HCT116 (cell line): ENCODE results near the gene ITGBL1. TPM values are rescaled to one million over a fixed set of nuclear protein-coding genes. Genes with fewer than 3 reads are reported as not detected.

Experiments
- ATAC-seq: fragments of 200-7000 bp; cut with Tn5 transposase; 2 replicates; pipeline ENCODE4 v1.9.1; 2020; ENCODE audit warnings: mild to moderate bottlenecking, moderate library complexity
- BruUV-seq: library from RNA; stranded (reverse); fragments of 400-500 nt; replicated peaks from 2 replicates; lab custom pipeline; 2021; lab: Mats Ljungman, UMichigan
- CTCF ChIA-PET: fragments of 300-600 bp; sonication (Branson Sonifier 250); formaldehyde crosslinking; loops from one replicate; lab custom pipeline; 2021; ENCODE audit warnings: antibody characterized with exemption; lab: Charles Lee
- POLR2A ChIA-PET: fragments of 300-600, 350-600 bp; sonication (Branson Sonifier 250); formaldehyde crosslinking; loops from one replicate; lab custom pipeline; 2021; ENCODE audit warnings: antibody characterized with exemption; lab: Charles Lee
- RAD21 ChIA-PET, 2 experiments: fragments of 300-600 bp; sonication (Branson Sonifier 250); formaldehyde crosslinking; loops; one replicate each; lab custom pipeline; 2023; ENCODE audit warnings: low total read pairs in 2 of 2; ENCODE audit not compliant: uncharacterized antibody in 2 of 2, unreplicated experiment in 2 of 2, low non-redundant PET in 1 of 2; lab: Charles Lee
- DNase-seq: peaks from one replicate; pipeline ENCODE4 v3.0.0-alpha.2; 2010; ENCODE audit warnings: low read depth, low spot score
- H2AFZ ChIP-seq: fragments of 200-600 bp; shearing (Covaris generic), sonication (generic); 2 replicates; pipeline ENCODE4 v1.6.1; 2017; ENCODE audit warnings: low read depth, mixed run types, mixed read lengths, antibody characterized with exemption, low read length; ENCODE audit not compliant: poor library complexity, severe bottlenecking
- H3K27ac ChIP-seq: 2 replicates; pipeline ENCODE4 v1.5.1; 2012; ENCODE audit warnings: low read depth, low read length
- H3K27me3 ChIP-seq: fragments of 200-600 bp; sonication (generic); 2 replicates; pipeline ENCODE4 v1.6.1; 2016; ENCODE audit warnings: mixed run types, low read length, mixed read lengths; ENCODE audit not compliant: insufficient read depth
- H3K36me3 ChIP-seq, 2 experiments: fragments of 200-500 bp in 1 of 2; fragments of 200-600 bp in 1 of 2; sonication (Bioruptor generic) in 1 of 2; sonication (generic) in 1 of 2; 2 replicates each; pipeline versions ENCODE4 v1.5.1 to v1.6.1; 2014 to 2016; ENCODE audit warnings: low read length in 2 of 2, inconsistent platforms in 1 of 2, mixed read lengths in 1 of 2, mixed run types in 1 of 2; ENCODE audit not compliant: insufficient read depth in 2 of 2, control insufficient read depth in 1 of 2
- H3K4me1 ChIP-seq, 2 experiments: fragments of 200-600 bp in 1 of 2; sonication (generic) in 1 of 2; 2 replicates each; pipeline versions ENCODE4 v1.5.1 to v1.6.1; 2012 to 2017; ENCODE audit warnings: low read length in 2 of 2, inconsistent platforms in 1 of 2, mild to moderate bottlenecking in 1 of 2, mixed read lengths in 1 of 2, mixed run types in 1 of 2, moderate library complexity in 1 of 2; ENCODE audit not compliant: insufficient read depth in 2 of 2, control insufficient read depth in 1 of 2
- H3K4me2 ChIP-seq: fragments of 200-600 bp; sonication (generic); 2 replicates; pipeline ENCODE4 v1.6.1; 2017; ENCODE audit warnings: mixed run types, low read length, mixed read lengths
- H3K4me3 ChIP-seq, 2 experiments: fragments of 200-600 bp in 1 of 2; sonication (generic) in 1 of 2; replicated peaks in 1 of 2; 2 replicates each; pipeline ENCODE4 v1.5.1; 2011 to 2016; ENCODE audit warnings: low read length in 2 of 2, control low read depth in 1 of 2, low read depth in 1 of 2, mild to moderate bottlenecking in 1 of 2, mixed read lengths in 1 of 2, mixed run types in 1 of 2
- H3K79me2 ChIP-seq: fragments of 200-600 bp; sonication (generic); 2 replicates; pipeline ENCODE4 v1.6.1; 2017; ENCODE audit warnings: mild to moderate bottlenecking, mixed run types, low read length, moderate library complexity, mixed read lengths; ENCODE audit not compliant: insufficient read depth
- H3K9ac ChIP-seq: fragments of 200-600 bp; sonication (generic); 2 replicates; pipeline ENCODE4 v1.6.1; 2016; ENCODE audit warnings: low read length, mixed read lengths
- H3K9me2 ChIP-seq: fragments of 200-600 bp; sonication (generic), shearing (Covaris generic); 2 replicates; pipeline ENCODE4 v1.6.1; 2017; ENCODE audit warnings: mixed run types, mild to moderate bottlenecking, moderate library complexity; ENCODE audit not compliant: insufficient read depth
- H3K9me3 ChIP-seq, 2 experiments: fragments of 200-500 bp in 1 of 2; fragments of 200-600 bp in 1 of 2; sonication (Bioruptor generic) in 1 of 2; sonication (generic) in 1 of 2; 2 replicates each; pipeline ENCODE4 v1.6.1; 2014 to 2017; ENCODE audit warnings: low read length in 2 of 2, mixed read lengths in 2 of 2, inconsistent platforms in 1 of 2, low read depth in 1 of 2, mild to moderate bottlenecking in 1 of 2, mixed run types in 1 of 2, moderate library complexity in 1 of 2; ENCODE audit not compliant: control insufficient read depth in 1 of 2, insufficient read depth in 1 of 2
- H4K20me1 ChIP-seq: fragments of 200-600 bp; sonication (generic), shearing (Covaris generic); 2 replicates; pipeline ENCODE4 v1.6.1; 2017; ENCODE audit warnings: mixed run types, mild to moderate bottlenecking, moderate library complexity; ENCODE audit not compliant: insufficient read depth
- ATF3 ChIP-seq: IDR thresholded peaks from 2 replicates; pipeline ENCODE4 v1.6.1; 2012
- CBX3 ChIP-seq: IDR thresholded peaks from 2 replicates; pipeline ENCODE4 v1.6.1; 2012; ENCODE audit warnings: low read depth
- CTCF ChIP-seq, 3 experiments: fragments of 200-600 bp in 1 of 3; sonication (generic) in 1 of 3; IDR thresholded peaks in 2 of 3; conservative IDR thresholded peaks in 1 of 3; 2 replicates each; pipeline ENCODE4 v1.5.1; 2012 to 2017; ENCODE audit warnings: low read depth in 2 of 3, low read length in 2 of 3, antibody characterized with exemption in 1 of 3, borderline replicate concordance in 1 of 3, control low read depth in 1 of 3, mild to moderate bottlenecking in 1 of 3, mixed read lengths in 1 of 3, mixed run types in 1 of 3, moderate library complexity in 1 of 3; ENCODE audit not compliant: insufficient read depth in 1 of 3
- EGR1 ChIP-seq: IDR thresholded peaks from 2 replicates; pipeline ENCODE4 v1.6.1; 2012; ENCODE audit warnings: low read depth
- ELF1 ChIP-seq: IDR thresholded peaks from 2 replicates; pipeline ENCODE4 v1.6.1; 2012; ENCODE audit warnings: low read depth, borderline replicate concordance
- EZH2 ChIP-seq: fragments of 200-600 bp; sonication (generic); IDR thresholded peaks from 2 replicates; pipeline ENCODE4 v1.6.1; 2017; ENCODE audit warnings: antibody characterized with exemption, mixed run types
- EZH2phosphoT487 ChIP-seq: fragments of 200-600 bp; IDR thresholded peaks from 2 replicates; pipeline ENCODE4 v1.6.1; 2018; ENCODE audit warnings: antibody characterized with exemption, borderline replicate concordance
- FOSL1 ChIP-seq: IDR thresholded peaks from 2 replicates; pipeline ENCODE4 v1.6.1; 2012; ENCODE audit warnings: low read depth
- JUND ChIP-seq: IDR thresholded peaks from 2 replicates; pipeline ENCODE4 v1.6.1; 2012
- POLR2A ChIP-seq: IDR thresholded peaks from 2 replicates; pipeline ENCODE4 v1.7.0; 2011; ENCODE audit warnings: borderline replicate concordance; ENCODE audit not compliant: insufficient read depth, insufficient read length; ENCODE audit errors: extremely low read depth
- POLR2AphosphoS5 ChIP-seq: IDR thresholded peaks from 2 replicates; pipeline ENCODE4 v1.6.1; 2011; ENCODE audit warnings: mild to moderate bottlenecking, low read depth, low read length, moderate library complexity
- RAD21 ChIP-seq: IDR thresholded peaks from 2 replicates; pipeline ENCODE4 v1.6.1; 2012; ENCODE audit warnings: low read depth, mild to moderate bottlenecking
- SP1 ChIP-seq: IDR thresholded peaks from 2 replicates; pipeline ENCODE4 v1.6.1; 2012; ENCODE audit warnings: low read depth
- SRF ChIP-seq: IDR thresholded peaks from 2 replicates; pipeline ENCODE4 v1.6.1; 2012; ENCODE audit warnings: low read depth
- TCF7L2 ChIP-seq: IDR thresholded peaks from 2 replicates; pipeline ENCODE4 v1.7.0; 2011; ENCODE audit warnings: borderline replicate concordance, inconsistent platforms; ENCODE audit not compliant: insufficient read depth, insufficient read length; ENCODE audit errors: extremely low read depth
- YY1 ChIP-seq: IDR thresholded peaks from 2 replicates; pipeline ENCODE4 v1.6.1; 2011; ENCODE audit warnings: low read length, low read depth, moderate library complexity, mild to moderate bottlenecking; ENCODE audit not compliant: insufficient replicate concordance; ENCODE audit errors: extremely low read depth
- ZNF274 ChIP-seq: fragments of 200-500 bp; sonication (Bioruptor generic); IDR thresholded peaks from 2 replicates; pipeline ENCODE4 v1.6.1; 2014; ENCODE audit warnings: mild to moderate bottlenecking, low read depth, low read length, inconsistent platforms
- intact Hi-C: fragments of 100-400 bp; cut with micrococcal nuclease; formaldehyde crosslinking; loops from 2 replicates; pipeline ENCODE4 v1.10.0; 2022
- total RNA-seq: library from RNA; stranded (reverse); gene quantifications from one replicate; pipeline ENCODE4 v1.2.1, GENCODE V29; 2021; ENCODE audit not compliant: unreplicated experiment

Gene ITGBL1
- total RNA-seq, 1 experiment from 2014 or later: 0.66 TPM

DNA sequence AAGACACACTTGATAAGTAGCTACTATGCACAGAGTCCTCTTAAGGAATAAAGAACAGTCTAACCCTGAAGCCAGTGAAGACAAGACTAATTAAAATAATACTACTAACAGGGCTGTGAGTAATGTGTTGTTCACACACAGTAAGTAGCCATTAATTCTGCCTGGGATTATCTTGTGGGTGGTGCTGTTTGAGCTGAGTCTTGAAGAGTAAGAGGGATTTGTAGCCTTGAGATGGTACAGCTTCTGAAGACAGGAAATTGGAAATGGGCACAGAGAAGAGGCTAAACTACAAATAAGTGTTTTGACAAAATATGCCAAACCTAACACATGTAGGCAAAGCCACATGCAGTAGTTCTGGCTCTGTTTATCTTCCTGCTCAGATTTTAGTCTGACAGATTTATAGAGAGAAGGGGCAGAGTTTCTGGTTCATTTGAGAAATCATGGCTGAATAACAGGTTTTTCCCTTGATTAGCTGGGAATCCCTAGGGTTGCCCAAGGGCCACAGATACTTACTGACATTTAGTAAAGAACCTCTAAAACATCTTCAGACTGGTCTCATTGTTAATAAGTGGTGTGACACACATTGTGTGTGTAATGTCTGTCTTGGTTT is 38.0 kb downstream of the ITGBL1 start:
- H3K27me3 ChIP-seq: no peaks in the 10 kb centered on the region
- no peak overlapping the region for H3K4me3 ChIP-seq
- no peak overlapping the region for H3K27ac ChIP-seq
- H3K9ac ChIP-seq: no peak overlapping the region
- no peak overlapping the region for H2AFZ ChIP-seq
- intact Hi-C loops: no loop called here
- ChIA-PET POLR2A (no interaction called here), RAD21 (no interaction called here), CTCF (no interaction called here)
- no peaks in the 10 kb centered on the region for H3K36me3 ChIP-seq
- H3K9me3 ChIP-seq: no peaks in the 10 kb centered on the region; a peak in 1 of 4 replicates
- no TSS peak for BruUV-seq
- DNase-seq (no peak), ATAC-seq (no peak)
- no peaks in the 10 kb centered on the region for H3K4me1 ChIP-seq
- no peaks in the 10 kb centered on the region for H4K20me1 ChIP-seq
- no peaks in the 10 kb centered on the region for H3K9me2 ChIP-seq
- H3K79me2 ChIP-seq: no peaks in the 10 kb centered on the region
- TF ChIP-seq CBX3 (no peak), ZNF274 (no peak), JUND (no peak), SRF (no peak), ELF1 (no peak), CTCF (IDR thresholded peaks at IDR 0.05 in 2 of 3, conservative IDR thresholded peaks at IDR 0.05 in 1 of 3; ENCODE audit: borderline replicate concordance in 1 of 3, insufficient read depth in 1 of 3, low read depth in 2 of 3, low read length in 2 of 3) (no peak), EZH2phosphoT487 (no peak)
- H3K4me2 ChIP-seq: peak overlapping the region; percentile 12; the same call in 1 of the 2 replicates

DNA sequence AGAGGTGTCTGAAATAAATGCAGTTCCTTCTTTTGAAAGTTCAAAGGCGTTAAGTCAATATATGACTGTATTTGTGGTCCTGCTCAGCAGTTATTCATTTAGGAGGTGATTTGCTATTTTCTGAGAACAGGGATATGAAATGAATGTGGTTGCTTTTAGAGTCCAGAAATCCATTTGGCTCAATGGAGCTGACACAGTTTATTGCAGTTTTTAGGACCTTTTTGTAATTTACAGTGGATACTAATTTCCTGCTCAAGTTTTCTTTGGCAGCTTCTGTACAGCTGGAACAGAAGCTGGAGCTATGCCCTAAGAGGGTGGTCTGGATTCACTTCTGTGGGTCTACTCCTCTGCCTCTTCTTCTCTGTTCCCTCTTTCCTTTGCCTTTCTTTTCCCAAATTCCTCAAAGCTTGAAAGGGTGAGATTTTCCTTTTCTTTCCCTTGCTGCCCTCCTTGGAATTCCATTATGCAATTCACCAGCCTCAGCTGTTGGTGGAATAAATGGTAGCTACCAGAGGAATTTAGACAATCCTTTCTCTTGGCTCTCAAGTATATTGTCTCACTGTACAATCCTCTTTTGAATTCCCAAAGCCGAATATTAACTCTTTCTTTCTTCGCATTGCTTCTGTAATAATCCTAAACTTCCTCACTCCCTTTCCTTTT is 39.9 kb downstream of the ITGBL1 start:
- Histone ChIP-seq H3K4me3 (no peak overlapping the region), H3K9me2 (no peaks in the 10 kb centered on the region), H3K27me3 (no peaks in the 10 kb centered on the region), H3K4me1 (no peaks in the 10 kb centered on the region), H2AFZ (no peak overlapping the region), H3K9ac (no peak overlapping the region), H3K79me2 (no peaks in the 10 kb centered on the region), H3K4me2 (no peak overlapping the region), H3K9me3 (peaks cover 0 to 5% of the 10 kb centered on the region in 2 experiments; a peak in 2 of 4 replicates), H3K27ac (no peak overlapping the region), H4K20me1 (no peaks in the 10 kb centered on the region), H3K36me3 (no peaks in the 10 kb centered on the region)
- no peak for ATAC-seq
- BruUV-seq: no TSS peak
- ChIA-PET RAD21 (no interaction called here), POLR2A (no interaction called here), CTCF (no interaction called here)
- DNase-seq: no peak
- intact Hi-C loops: no loop called here
- TF ChIP-seq EGR1: no peak
- no peak for TF ChIP-seq ELF1
- TF ChIP-seq EZH2: no peak
- TF ChIP-seq SRF: no peak
- TF ChIP-seq FOSL1: no peak
- no peak for TF ChIP-seq JUND
- TF ChIP-seq SP1: no peak
- no peak for TF ChIP-seq POLR2A
- no peak for TF ChIP-seq POLR2AphosphoS5
- no peak for TF ChIP-seq TCF7L2
- TF ChIP-seq RAD21: no peak
- TF ChIP-seq YY1: no peak
- TF ChIP-seq ATF3: no peak
